T-helper 1 cell (primary cell): ENCODE data around the gene HEPH.
"Not testable (repeated sequence)": the region's sequence is repeated elsewhere in the genome, so short reads cannot be mapped to it uniquely, and the experiment has no call there.

Experiments
- DNase-seq, 5 donors: peaks; one replicate each; pipeline ENCODE4 v3.0.0-alpha.2; 2012 to 2020

The HEPH gene

GRCh38 chrX:66203114-66203513, 39.1 kb downstream of the HEPH start:
- DNase-seq, result no peak

DNA sequence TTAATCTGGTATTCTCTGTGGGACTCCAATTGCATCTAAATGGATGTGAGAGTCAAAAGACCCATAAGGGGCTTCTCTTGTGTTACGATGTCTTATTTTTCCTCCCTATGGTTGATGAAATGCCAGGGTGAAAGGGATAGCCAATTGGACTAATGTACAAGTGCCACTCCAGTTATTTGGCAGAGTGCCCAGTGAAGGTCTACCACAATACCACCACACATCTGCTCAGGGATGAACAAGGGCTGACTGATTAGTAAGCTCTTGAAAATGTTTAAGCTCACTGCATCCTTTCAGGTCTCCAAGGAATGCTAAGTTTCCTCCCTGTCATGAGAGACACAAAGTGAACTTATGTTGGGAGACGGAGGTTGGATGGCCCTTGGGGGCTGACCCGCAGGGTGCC, 57.8 kb downstream of the HEPH start:
- no peak for DNase-seq

GRCh38 chrX:66232296-66232695, 68.2 kb downstream of the HEPH start:
- no peak for DNase-seq

DNA sequence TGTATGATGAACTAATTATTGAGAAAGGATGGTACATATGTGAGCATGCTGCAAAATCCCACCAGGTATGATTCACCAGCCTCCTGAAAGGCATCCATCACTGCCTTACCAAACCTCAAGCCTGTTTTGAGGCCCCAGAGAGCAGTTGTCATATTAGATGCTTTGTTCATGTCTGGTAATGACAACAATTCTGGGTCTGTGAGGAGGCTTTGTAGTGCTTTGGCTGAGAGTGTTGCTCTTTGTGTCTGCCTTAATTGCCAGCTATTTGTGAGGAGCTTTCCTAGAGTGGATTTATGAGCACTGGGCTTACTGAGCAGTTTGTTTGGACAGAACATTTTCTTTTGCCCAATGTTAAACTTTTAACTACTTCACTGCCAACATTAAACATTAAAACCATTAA, 69.2 kb downstream of the HEPH start:
- no peak for DNase-seq

DNA sequence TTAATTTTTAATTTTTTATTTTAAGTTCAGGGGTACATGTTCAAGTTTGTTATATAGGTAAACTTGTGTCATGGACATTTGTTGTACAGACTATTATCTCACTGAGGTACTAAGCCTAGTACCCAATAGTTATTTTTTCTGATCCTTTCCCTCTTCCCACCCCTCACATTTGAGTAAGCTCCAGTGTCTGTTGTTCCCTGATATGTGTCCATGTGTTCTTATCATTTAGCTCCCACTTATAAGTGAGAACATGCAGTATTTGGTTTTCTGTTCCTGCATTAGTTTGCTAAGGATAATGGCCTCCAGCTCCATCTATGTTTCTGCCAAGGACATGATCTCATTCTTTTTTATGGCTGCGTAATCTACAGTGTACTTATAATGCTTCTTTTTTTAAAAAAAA, 69.9 kb downstream of the HEPH start:
- not testable (repeated sequence) for DNase-seq

GRCh38 chrX:66255359-66255967, 91.4 kb downstream of the HEPH start:
- no peak for DNase-seq

DNA sequence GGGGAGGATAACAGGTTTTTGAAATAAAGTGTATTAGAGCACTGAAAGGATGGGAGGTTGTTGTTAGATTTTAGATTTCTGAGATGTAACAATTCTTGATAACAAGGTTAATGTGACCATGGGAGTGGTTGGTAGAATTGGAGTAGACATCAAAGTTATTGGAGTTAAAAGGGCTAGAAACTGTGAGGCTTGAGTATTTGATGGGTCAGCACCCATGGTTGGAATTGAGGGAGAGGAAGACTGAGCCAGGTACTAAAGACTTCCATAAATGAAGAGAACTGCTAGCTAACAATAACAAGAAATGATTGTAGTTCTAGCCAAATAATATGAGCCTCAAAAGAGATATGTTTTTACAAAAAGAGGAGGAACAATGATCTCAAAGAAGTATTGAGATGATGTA, 98.8 kb downstream of the HEPH start:
- no peak for DNase-seq
